Left renal cortex interstitium (tissue), 4 donors: ENCODE data around the gene CASZ1. TPM values are rescaled to one million over a fixed set of nuclear protein-coding genes. Genes with fewer than 3 reads are reported as not detected.

Experiments used
- DNase-seq, 4 donors: peaks; one replicate each; pipeline ENCODE4 v3.0.0-alpha.2; 2013; ENCODE audit warnings: low read depth in 4 of 4, low spot score in 2 of 4, missing footprints in 1 of 4
- polyA plus RNA-seq, 4 donors: library from polyadenylated mRNA; unstranded; fragments of 120-200 nt; gene quantifications; one replicate each; pipeline ENCODE4 v1.2.1, GENCODE V29; 2013; ENCODE audit not compliant: insufficient read length in 4 of 4

Gene CASZ1
- polyA plus RNA-seq, 4 donors = 13.5 to 24.4 (median 19.8) TPM

- no peak for DNase-seq
Observed at GRCh38 chr1:10777749-10778574, 18.5 kb downstream of the CASZ1 start.

- DNase-seq = no peak
Observed at GRCh38 chr1:10776190-10776905, 20.1 kb downstream of the CASZ1 start.

GRCh38 chr1:10775763-10776162, 20.7 kb downstream of the CASZ1 start:
- no peak for DNase-seq

GRCh38 chr1:10774615-10775310, 21.7 kb downstream of the CASZ1 start:
- no peak for DNase-seq

GRCh38 chr1:10773851-10774614, 22.4 kb downstream of the CASZ1 start:
- DNase-seq = no peak

GRCh38 chr1:10773376-10773775, 23.1 kb downstream of the CASZ1 start:
- no peak for DNase-seq

- DNase-seq = no peak
Observed at GRCh38 chr1:10772711-10773110, 23.7 kb downstream of the CASZ1 start.

GRCh38 chr1:10771789-10772188, 24.7 kb downstream of the CASZ1 start:
- DNase-seq = no peak

GRCh38 chr1:10768552-10768951, 27.9 kb downstream of the CASZ1 start:
- DNase-seq = no peak

GRCh38 chr1:10767282-10767681, 29.2 kb downstream of the CASZ1 start:
- DNase-seq = no peak

GRCh38 chr1:10765734-10766478, 30.5 kb downstream of the CASZ1 start:
- no peak for DNase-seq

GRCh38 chr1:10765304-10765703, 31.1 kb downstream of the CASZ1 start:
- DNase-seq = no peak

- no peak for DNase-seq
Observed at GRCh38 chr1:10764296-10764798, 32.1 kb downstream of the CASZ1 start.

GRCh38 chr1:10762875-10763274, 33.6 kb downstream of the CASZ1 start:
- no peak for DNase-seq

- no peak for DNase-seq
Observed at GRCh38 chr1:10762153-10762523, 34.3 kb downstream of the CASZ1 start.

GRCh38 chr1:10761503-10762152, 34.8 kb downstream of the CASZ1 start:
- DNase-seq = no peak

GRCh38 chr1:10760566-10761502, 35.6 kb downstream of the CASZ1 start:
- DNase-seq = no peak
